ENCODE measurements around the gene KIF5C.

DNA sequence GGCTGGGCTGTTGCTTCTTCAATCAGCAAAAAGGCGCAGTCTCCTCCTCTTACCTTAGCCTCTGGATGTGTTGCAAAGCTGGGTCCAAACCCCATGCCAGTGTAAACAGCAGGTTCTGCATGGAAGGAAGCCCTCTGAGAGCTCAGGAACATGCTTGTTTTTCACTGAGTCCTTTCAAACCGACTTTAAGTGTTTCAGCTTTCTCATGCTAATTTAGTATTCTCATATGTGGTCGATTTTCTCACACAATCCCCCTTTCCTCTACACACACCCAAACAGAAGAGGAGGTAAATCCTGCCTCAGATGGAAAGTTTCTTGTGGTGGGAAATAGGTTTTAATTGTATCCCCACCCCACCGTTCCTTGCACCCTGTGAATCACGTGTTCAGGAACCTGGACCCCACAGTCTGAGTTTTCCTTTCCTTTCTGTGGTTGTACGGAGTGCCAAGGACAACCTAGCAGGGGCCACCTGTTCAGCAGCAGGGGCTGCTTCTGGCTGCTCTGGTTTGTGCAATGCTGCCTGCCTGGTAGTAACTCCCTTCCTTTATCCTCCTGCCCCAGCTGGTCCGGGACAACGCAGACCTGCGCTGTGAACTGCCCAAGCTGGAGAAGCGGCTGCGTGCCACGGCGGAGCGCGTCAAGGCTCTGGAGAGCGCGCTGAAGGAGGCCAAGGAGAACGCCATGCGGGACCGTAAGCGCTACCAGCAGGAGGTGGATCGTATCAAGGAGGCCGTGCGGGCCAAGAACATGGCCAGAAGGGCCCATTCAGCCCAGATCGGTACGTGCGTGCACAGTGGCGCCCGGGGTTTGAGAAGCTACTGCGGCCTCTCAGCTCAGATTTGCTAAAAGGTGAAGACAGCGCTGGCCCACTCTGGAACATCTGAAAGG is 134.8 kb downstream of the KIF5C start:
- TF ChIP-seq, protein P1, sequence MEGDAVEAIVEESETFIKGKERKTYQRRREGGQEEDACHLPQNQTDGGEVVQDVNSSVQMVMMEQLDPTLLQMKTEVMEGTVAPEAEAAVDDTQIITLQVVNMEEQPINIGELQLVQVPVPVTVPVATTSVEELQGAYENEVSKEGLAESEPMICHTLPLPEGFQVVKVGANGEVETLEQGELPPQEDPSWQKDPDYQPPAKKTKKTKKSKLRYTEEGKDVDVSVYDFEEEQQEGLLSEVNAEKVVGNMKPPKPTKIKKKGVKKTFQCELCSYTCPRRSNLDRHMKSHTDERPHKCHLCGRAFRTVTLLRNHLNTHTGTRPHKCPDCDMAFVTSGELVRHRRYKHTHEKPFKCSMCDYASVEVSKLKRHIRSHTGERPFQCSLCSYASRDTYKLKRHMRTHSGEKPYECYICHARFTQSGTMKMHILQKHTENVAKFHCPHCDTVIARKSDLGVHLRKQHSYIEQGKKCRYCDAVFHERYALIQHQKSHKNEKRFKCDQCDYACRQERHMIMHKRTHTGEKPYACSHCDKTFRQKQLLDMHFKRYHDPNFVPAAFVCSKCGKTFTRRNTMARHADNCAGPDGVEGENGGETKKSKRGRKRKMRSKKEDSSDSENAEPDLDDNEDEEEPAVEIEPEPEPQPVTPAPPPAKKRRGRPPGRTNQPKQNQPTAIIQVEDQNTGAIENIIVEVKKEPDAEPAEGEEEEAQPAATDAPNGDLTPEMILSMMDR (IDR thresholded peaks at IDR 0.05): no peak
- TF ChIP-seq EZH2 (IDR thresholded peaks at IDR 0.05; ENCODE audit: borderline replicate concordance, insufficient read depth, low read depth, low read length, poor library complexity, severe bottlenecking): no peak

Measured in B cell (primary cell).